Posterior cingulate gyrus (tissue), 11 donors: ENCODE measurements around the gene GULP1.

Experiments
- DNase-seq, 10 donors: peaks; one replicate each; pipeline versions ENCODE4 v3.0.0 to v3.0.0-alpha.2; 2020 to 2021; ENCODE audit warnings: mixed read lengths in 3 of 10
- intact Hi-C: fragments of 100-400 bp; cut with DNase I; formaldehyde crosslinking; loops from one replicate; pipeline ENCODE4 v1.15.1; 2023

GULP1 gene

DNA sequence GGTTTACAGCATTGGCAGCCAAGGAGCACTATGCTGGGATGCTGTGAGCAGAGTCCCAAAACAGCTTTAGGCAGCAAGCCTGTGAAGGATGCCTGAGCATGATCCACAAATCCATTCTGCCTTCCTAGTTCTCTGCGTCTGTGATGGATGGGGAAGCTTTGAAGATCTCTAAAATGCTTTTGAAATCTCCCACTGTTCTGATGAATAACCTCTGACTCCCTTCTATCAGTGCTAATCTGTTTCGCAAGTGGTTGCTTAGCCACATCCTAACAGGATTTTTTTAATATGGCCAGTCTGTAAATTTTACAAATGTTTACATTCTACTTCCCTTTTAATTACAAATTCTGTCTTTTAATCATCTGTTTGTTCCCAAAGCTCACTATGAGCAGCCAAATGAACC lies 319.2 kb downstream of the GULP1 start:
- intact Hi-C loops, result no loop called here
- DNase-seq, result no peak

DNA sequence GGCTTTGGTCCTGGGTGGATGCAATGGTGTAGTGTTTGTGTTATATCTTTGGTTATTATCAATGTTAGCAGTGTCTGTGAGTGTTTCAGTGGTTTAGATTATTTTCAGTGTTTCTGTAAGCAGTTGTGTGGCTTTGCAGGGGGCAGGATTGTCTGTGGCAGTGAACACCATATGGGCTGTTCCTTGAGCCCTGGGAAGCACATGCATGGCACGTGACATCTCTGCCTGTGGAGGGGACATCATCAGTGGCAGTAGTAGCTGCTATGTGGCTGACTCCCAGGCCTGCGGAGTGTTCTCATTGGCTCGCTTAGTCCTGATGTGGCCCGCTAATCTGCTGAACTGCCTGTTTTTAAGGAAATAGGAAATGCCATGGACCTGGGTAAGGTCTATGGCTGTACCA lies 327.5 kb downstream of the GULP1 start:
- intact Hi-C loops, result no loop called here
- DNase-seq, result peak in 1 of 10 donors; percentile 45

DNA sequence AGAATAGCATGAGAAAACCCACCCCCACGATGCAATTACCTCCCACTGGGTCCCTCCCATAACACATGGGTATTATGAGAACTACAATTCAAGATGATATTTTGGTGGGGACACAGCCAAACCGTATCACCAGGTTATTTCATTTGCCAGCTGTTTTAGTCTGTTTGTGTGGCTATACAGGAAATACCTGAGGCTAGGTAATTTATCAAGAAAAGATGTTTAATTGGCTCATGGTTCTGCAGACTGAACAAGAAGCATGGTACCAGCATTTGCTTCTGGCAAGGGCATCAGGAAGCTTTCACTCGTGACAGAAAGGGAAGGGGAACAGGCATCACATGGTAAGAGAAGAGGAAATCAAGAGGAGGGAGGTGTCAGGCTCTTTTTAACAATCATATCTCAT lies 329.2 kb downstream of the GULP1 start:
- DNase-seq, result no peak
- intact Hi-C loops, result no loop called here

DNA sequence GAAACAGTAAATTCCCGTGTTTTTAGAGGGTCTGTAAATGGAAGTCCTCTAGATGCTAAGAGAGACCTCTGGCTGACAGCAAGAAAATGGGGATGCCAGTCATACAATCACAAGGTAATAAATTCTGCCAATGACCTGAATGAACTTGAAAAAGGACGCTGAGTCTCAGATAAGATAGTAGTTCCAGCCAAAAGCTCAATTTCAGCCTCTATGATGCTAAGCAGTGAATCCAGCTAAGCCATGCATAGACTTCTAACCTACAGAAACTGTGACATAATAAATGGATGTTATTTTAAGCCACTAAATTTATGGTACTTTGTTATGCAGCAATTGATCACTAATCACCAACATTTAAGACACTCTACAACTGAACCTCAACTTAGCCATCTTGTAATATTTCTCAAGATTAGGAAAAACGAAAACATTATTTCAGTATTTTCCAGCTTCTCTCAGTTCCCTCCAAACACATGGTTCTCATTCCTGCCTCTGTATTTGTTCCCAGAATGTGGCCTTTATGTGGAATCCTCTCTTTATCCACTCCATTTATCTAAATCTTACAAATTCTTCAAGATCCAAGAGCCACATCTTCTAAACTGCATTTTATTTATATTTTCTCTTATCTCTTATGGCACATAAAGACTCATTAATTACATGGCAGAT lies 331.1 kb downstream of the GULP1 start:
- DNase-seq, result no peak
- intact Hi-C loops, result no loop called here

DNA sequence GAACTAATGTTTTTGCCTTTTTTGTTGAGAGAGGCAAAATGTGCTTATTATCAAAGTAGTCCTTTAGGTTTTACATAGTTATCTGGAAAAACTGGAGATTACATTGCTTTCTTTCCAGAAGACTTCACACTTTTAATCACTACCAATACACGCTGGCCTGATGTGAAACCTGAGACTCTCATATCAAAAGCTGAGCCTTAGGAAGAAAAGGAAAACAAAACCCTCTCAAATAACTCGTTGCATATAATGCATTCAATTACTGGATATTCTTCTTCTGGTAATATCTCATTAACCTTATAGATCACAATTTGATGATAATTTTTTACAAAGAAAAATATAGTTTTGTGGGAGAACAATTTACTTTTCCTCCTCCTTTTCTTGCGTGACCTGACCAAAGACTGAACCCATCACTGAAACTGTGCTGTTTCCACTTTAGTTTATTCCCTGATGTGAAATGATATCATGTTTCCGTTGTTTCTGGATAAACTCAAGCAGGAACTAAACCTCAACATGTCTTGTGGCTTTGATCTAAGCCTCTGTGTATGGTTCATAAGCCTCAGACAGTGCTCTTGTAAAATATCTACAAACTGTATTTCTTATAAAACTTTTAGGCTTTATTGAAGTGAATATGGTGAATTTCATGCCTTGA lies 332.4 kb downstream of the GULP1 start:
- no peak for DNase-seq
- intact Hi-C loops, result no loop called here

DNA sequence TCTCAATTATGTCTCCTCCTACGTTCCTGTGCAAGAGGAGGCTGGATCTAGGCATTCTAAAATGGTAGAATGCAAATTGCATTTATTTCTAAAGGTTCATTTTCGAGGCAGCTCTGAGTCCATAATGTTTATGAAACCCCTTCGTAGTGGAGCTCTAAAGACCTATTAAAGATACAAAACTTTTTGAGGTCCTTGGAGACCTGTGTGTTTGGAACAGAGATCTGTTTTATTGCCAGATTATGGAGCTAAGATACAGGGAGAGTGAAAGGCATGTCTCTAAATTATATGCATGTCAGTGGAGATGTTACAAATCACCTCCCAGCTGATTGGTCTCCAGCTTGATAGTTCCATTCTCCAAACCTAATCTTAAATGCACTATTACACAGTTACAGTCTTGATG lies 335.8 kb downstream of the GULP1 start:
- intact Hi-C loops, result no loop called here
- no peak for DNase-seq

DNA sequence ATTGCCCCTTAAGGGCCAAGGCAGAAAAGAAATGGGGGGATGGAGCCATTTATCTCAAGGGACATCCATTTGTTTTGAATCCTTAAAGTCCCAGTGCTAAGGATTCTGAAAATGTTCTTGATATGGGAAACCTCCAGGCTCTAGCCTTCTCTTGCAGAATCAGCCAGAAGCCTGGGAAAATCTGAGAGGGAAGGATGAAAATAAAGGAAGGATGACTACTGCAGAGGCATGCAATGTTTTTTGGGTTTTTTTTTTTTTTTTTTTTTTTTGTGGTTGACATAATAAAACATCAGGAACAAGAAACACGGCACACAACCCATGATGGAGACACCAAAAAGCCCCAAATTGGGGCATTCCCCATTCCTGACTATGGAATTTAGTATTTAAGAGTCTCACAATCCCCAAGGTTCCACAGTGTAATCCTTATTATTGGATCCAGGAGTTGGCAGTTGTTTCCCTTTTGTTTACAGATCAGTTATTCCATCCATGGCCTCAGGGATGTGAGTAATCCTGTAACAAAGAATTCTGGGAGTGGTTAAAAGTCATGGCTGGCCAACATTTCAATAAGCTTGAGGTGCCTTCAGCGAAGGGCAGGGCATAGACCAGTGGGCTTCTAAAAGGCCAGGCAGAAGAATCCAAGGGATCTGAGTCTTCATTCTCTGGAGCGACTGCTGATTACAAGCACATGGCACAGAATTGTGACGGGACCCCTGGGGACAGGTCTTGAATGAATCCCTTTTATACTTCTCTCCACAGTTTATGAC lies 337.5 kb downstream of the GULP1 start:
- no peak for DNase-seq
- intact Hi-C loops, result no loop called here

DNA sequence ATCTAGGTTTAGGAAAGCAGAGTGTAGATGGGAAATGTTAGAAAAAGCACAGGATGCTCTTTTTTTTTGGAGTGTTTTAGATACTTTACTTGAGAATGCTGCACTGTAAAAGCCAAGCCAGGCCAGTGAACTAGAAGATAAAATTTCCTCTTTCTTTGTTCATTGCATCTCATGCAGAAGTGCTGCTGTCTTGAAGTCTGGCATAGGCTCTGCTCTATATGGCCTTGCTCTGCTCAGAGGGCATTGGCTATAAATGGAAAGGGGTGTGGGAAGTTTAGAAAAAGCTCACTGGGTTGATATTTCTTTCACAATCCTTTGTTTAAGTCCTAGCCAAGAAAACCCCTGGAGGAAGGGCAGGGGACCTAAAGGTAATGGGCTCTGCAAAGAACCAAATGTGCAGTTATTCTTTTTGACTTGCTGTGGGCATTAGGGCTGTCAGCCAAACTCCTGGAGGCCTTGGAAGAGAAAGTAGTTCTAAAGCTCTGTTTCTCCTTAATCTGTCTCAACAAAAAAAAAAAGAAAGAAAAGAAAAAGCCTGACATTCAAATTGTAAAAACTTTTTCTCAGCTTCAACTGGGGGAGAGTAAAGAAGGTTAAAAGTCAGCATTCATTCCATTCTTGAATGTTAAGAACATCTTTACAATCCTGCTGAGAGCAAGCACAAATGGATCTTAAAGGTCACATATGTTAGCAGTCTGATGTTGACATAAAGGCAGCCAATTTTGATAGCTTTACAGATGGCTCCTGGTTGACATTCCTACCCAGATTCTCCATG lies 338.3 kb downstream of the GULP1 start:
- DNase-seq, result no peak
- intact Hi-C loops, result no loop called here

DNA sequence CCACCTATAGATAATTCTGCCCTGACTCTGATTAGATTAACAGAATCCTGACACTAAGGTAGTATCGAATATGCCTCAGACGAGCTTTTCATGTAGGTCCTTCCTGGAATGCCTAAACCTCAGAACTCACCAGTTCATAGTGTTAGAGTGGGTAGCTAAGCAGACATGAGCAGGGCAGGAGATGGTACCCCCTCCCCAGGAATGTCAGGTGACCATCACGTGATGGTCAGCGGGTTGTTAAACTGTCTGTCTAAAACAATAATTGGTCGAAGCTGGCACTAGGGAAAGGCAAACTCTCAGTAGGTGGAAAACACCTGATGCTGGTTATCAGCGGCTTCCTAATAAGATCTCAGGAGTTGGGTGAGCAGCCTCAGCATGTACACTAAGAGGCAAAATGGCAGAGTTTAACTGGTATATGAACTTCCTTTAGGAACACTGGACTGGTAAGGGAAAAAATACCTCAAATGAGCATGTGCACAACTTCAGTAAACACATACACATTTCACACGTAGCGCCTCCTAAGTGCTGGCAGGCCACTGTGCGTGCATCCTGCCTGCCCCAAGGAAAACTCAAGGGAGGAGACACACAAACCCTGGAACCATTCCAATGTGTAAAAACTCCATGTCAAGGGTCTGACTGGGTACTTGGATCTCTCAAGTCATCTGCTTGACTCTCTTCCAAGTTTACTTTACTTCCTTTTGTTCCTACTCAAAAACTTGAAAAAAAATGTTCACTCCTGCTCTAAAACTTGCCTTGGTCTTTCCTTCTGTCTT lies 339.5 kb downstream of the GULP1 start:
- intact Hi-C loops, result no loop called here
- no peak for DNase-seq

DNA sequence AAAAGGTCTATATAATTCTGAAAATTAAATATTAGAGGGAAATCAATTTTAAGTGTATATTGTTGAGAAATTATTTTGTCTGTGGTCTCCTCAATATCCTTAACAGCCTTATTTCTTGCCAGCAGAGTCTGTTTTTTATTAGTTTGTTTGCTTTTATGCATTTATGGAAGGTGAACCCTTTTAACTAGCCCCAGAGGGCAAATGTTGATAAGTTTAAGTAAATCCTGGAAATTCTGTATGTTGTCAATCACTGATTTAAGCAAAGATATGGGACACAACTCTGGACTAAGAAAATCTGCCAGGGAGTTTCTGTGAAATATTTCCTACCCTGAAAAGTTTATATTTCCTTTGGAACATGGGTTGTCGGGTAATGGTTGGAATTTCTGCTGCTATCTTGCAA lies 343.0 kb downstream of the GULP1 start:
- intact Hi-C loops, result no loop called here
- DNase-seq, result no peak
